22Rv1 (cell line): ENCODE results near the gene FAM193B.

Experiments
- CTCF ChIP-seq: fragments of 450-650 bp; IDR thresholded peaks from 2 replicates; pipeline ENCODE4 v1.5.1; 2017; ENCODE audit warnings: mild to moderate bottlenecking
- ZFX ChIP-seq: fragments of 450-650 bp; IDR thresholded peaks from 2 replicates; pipeline ENCODE4 v1.6.1; 2017; ENCODE audit warnings: antibody characterized with exemption, borderline replicate concordance

GRCh38 chr5:177473443-177474001 lies 80.8 kb downstream of the FAM193B start, which contains the start of gene DBN1:
- TF ChIP-seq CTCF (no peak), ZFX (no peak)
